SK-N-SH treated with all-trans-retinoic acid at 6 μM for 48 hours (cell line): Measurements from ENCODE around the gene AUTS2.

Experiments used
- ARNTL ChIP-seq: fragments of 450-650 bp; formaldehyde crosslinking; IDR thresholded peaks from 2 replicates; pipeline ENCODE4 v1.5.0; 2020; ENCODE audit warnings: low read depth, mild to moderate bottlenecking, moderate library complexity, borderline replicate concordance
- CREB5 ChIP-seq: fragments of 250-450 bp; sonication (Bioruptor Pico); IDR thresholded peaks from 2 replicates; pipeline ENCODE4 v1.5.1; 2020; ENCODE audit warnings: low read depth, mild to moderate bottlenecking, moderate library complexity
- CSDC2 ChIP-seq: fragments of 250-450 bp; sonication (Bioruptor Pico); IDR thresholded peaks from 2 replicates; pipeline ENCODE4 v1.5.0; 2020; ENCODE audit warnings: mild to moderate bottlenecking, moderate library complexity
- GLIS3 ChIP-seq: fragments of 250-450 bp; sonication (Bioruptor Pico); IDR thresholded peaks from 2 replicates; pipeline ENCODE4 v1.5.0; 2020; ENCODE audit warnings: mild to moderate bottlenecking, moderate library complexity
- OSR1 ChIP-seq: fragments of 250-450 bp; sonication (Bioruptor Pico); IDR thresholded peaks from 2 replicates; pipeline ENCODE4 v1.8.0; 2022; ENCODE audit warnings: moderate library complexity, mild to moderate bottlenecking, inconsistent platforms
- PATZ1 ChIP-seq: fragments of 250-450 bp; sonication (Bioruptor Pico); IDR thresholded peaks from 2 replicates; pipeline ENCODE4 v1.8.0; 2020; ENCODE audit warnings: mild to moderate bottlenecking, moderate library complexity, borderline replicate concordance
- PPARA ChIP-seq: fragments of 250-450 bp; sonication (Bioruptor Pico); IDR thresholded peaks from 2 replicates; pipeline ENCODE4 v1.5.0; 2020; ENCODE audit warnings: mild to moderate bottlenecking, borderline replicate concordance
- RARB ChIP-seq: fragments of 250-450 bp; sonication (Bioruptor Pico); IDR thresholded peaks from 2 replicates; pipeline ENCODE4 v1.8.0; 2021; ENCODE audit warnings: mild to moderate bottlenecking, moderate library complexity
- SNAI2 ChIP-seq: fragments of 250-450 bp; sonication (Bioruptor Pico); IDR thresholded peaks from 2 replicates; pipeline ENCODE4 v1.5.0; 2020; ENCODE audit warnings: mild to moderate bottlenecking, moderate library complexity
- TCF4 ChIP-seq: fragments of 250-450 bp; sonication (Bioruptor Pico); IDR thresholded peaks from 2 replicates; pipeline ENCODE4 v1.8.0; 2021; ENCODE audit warnings: mild to moderate bottlenecking, moderate library complexity, borderline replicate concordance
- ZFP3 ChIP-seq: fragments of 250-450 bp; sonication (Bioruptor Pico); IDR thresholded peaks from 2 replicates; pipeline ENCODE4 v1.5.0; 2020; ENCODE audit warnings: mild to moderate bottlenecking, moderate library complexity
- ZFP30 ChIP-seq: fragments of 450-650 bp; formaldehyde crosslinking; IDR thresholded peaks from 2 replicates; pipeline ENCODE4 v1.5.0; 2022; ENCODE audit warnings: mild to moderate bottlenecking, moderate library complexity
- ZNF565 ChIP-seq: fragments of 450-650 bp; formaldehyde crosslinking; conservative IDR thresholded peaks from 2 replicates; pipeline ENCODE4 v1.5.0; 2020; ENCODE audit warnings: low read depth, mild to moderate bottlenecking, moderate library complexity

- TF ChIP-seq CSDC2: no peak
- no peak for TF ChIP-seq TCF4
- no peak for TF ChIP-seq CREB5 (CRISPR knock-in tag)
- no peak for TF ChIP-seq ZFP3 (CRISPR knock-in tag)
- no peak for TF ChIP-seq ZFP30
- TF ChIP-seq RARB (CRISPR knock-in tag): no peak
- TF ChIP-seq ARNTL (CRISPR knock-in tag): no peak
- TF ChIP-seq PATZ1 (CRISPR knock-in tag): no peak
- no peak for TF ChIP-seq SNAI2
- no peak for TF ChIP-seq PPARA
- no peak for TF ChIP-seq ZNF565 (CRISPR knock-in tag)
- no peak for TF ChIP-seq GLIS3
- no peak for TF ChIP-seq OSR1 (CRISPR knock-in tag)
Observed at GRCh38 chr7:70053421-70053820, 455.1 kb downstream of the AUTS2 start.
